Colonic mucosa (tissue), 4 donors: ENCODE results near the gene RAB11FIP4. TPM values are rescaled to one million over a fixed set of nuclear protein-coding genes. Genes with fewer than 3 reads are reported as not detected.

ENCODE experiments used
- DNase-seq: peaks from one replicate; pipeline ENCODE4 v3.0.0-alpha.2; 2020
- H3K27ac ChIP-seq: fragments of 200-600 bp; one replicate; pipeline ENCODE4 v1.8.0; 2021
- H3K27me3 ChIP-seq: fragments of 200-600 bp; one replicate; pipeline ENCODE4 v1.8.0; 2021
- H3K36me3 ChIP-seq: fragments of 200-600 bp; one replicate; pipeline ENCODE4 v1.8.0; 2021
- H3K4me1 ChIP-seq: fragments of 200-600 bp; one replicate; pipeline ENCODE4 v1.8.0; 2021; ENCODE audit warnings: mild to moderate bottlenecking
- H3K4me3 ChIP-seq: fragments of 200-600 bp; one replicate; pipeline ENCODE4 v1.8.0; 2021
- H3K9ac ChIP-seq, 2 donors: one replicate each; pipeline ENCODE4 v1.7.0; 2013; ENCODE audit warnings: control low read depth in 2 of 2, low read depth in 2 of 2, low read length in 2 of 2
- H3K9me3 ChIP-seq: fragments of 200-600 bp; one replicate; pipeline ENCODE4 v1.8.0; 2021
- CTCF ChIP-seq: fragments of 200-600 bp; IDR thresholded peaks from one replicate; pipeline ENCODE4 v1.8.0; 2022; ENCODE audit warnings: antibody characterized with exemption, mild to moderate bottlenecking
- intact Hi-C: fragments of 100-400 bp; cut with DNase I; formaldehyde crosslinking; loops from one replicate; pipeline ENCODE4 v1.14.1; 2022
- total RNA-seq, 2 donors: library from RNA; stranded (reverse); fragmentation: NEBNext Ultra II Directional in 1 of 2; extraction: Animal tissue kit (Norgen Biotek cat#: 25700) in 1 of 2; gene quantifications; one replicate each; pipeline ENCODE4 v1.2.1, GENCODE V29; 2021
- donor health status: healthy.
- donor health status: DM: no; HTN: no; CAD: no.
- donor health status: DM: no; HTN: no; CAD: no.

The RAB11FIP4 gene
- total RNA-seq, 2 donors from 2014 or later = 41.5 to 46.0 TPM

DNA sequence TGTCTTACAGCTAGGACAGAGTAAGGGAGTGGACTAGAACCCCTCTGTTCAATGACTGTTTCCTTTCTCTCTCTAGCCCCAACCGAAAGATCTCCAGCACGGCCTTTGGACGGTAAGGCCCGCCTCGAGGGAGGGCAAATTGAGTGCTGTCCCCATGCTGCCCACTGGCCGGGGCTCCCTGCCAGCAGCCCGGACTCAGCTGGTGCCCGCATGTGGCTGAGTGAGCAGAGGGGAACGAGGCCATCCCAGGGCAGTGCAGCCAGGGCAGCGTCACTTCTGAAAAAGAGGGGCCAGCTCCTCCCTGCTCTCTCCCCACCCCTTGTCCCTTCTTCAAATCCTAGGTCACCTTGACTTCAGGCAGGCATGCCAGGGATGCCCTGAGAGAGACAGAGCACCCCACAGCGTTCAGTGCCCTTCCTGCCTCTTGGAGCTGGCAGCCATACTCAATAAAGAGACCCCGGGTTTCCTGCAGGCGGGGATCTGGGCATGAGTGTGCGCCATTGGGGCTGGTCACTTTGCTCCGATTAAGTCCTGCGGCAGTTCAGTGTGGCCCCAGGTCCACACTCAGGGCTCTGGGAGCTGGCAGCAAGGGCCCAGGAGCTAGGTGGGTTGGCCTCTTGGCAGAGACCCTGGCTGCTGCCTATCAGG is 130.9 kb downstream of the RAB11FIP4 start:
- Histone ChIP-seq H3K27ac (no peak overlapping the region), H3K27me3 (no peaks in the 10 kb centered on the region), H3K4me1 (no peaks in the 10 kb centered on the region), H3K4me3 (no peak overlapping the region), H3K9me3 (no peaks in the 10 kb centered on the region), H3K9ac (no peak overlapping the region), H3K36me3 (no peaks in the 10 kb centered on the region)
- intact Hi-C loops = no loop called here
- no peak for DNase-seq
- TF ChIP-seq CTCF = no peak

DNA sequence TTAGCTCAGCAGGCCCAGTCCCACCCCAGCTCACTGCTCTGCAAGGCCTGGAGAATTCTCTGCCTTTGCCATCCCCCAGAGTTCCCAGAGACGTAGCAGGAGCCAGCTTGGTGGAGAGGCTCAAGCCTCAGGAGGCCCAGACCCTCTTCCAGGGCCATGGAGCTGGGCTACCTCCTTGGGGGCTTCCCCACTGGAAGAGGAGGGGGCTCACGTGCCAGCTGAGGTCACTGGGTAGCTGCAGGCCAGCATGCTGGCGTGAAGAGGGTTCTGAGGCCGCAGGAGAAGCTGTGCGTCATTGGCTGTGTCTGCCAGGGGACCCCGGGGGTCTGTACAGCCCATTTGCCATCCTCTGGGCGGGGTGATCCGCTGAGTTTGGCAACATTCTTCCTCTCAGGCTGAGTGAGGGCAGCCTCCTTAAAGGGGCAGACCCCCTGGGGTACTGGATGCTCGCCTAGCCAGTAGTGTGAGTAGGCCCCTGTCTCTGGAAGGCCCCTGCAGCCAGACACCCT is 131.6 kb downstream of the RAB11FIP4 start:
- Histone ChIP-seq H3K36me3 (no peaks in the 10 kb centered on the region), H3K27ac (no peak overlapping the region), H3K9ac (no peak overlapping the region), H3K4me3 (no peak overlapping the region), H3K4me1 (no peaks in the 10 kb centered on the region), H3K9me3 (no peaks in the 10 kb centered on the region), H3K27me3 (no peaks in the 10 kb centered on the region)
- intact Hi-C loops = no loop called here
- no peak for TF ChIP-seq CTCF
- no peak for DNase-seq

- no peak overlapping the region for H3K9ac ChIP-seq
- H3K27ac ChIP-seq = no peak overlapping the region
- H3K4me1 ChIP-seq = no peaks in the 10 kb centered on the region
- no peaks in the 10 kb centered on the region for H3K36me3 ChIP-seq
- intact Hi-C loops = loop anchor here (2.0 kb wide), 1 partner anchor 87 kb away; no protein-coding TSS in a partner anchor
- H3K4me3 ChIP-seq = no peak overlapping the region
- TF ChIP-seq CTCF = no peak
- DNase-seq = no peak
- H3K27me3 ChIP-seq = no peaks in the 10 kb centered on the region
- H3K9me3 ChIP-seq = no peaks in the 10 kb centered on the region
Measured at GRCh38 chr17:31523862-31524730, 132.6 kb downstream of the RAB11FIP4 start.

GRCh38 chr17:31524926-31525800 is 133.7 kb downstream of the RAB11FIP4 start:
- Histone ChIP-seq H3K36me3 (no peaks in the 10 kb centered on the region), H3K27me3 (no peaks in the 10 kb centered on the region), H3K4me3 (no peak overlapping the region), H3K9ac (peak overlapping the region in 1 of 2 donors; percentile 12), H3K9me3 (no peaks in the 10 kb centered on the region), H3K4me1 (no peaks in the 10 kb centered on the region), H3K27ac (no peak overlapping the region)
- peak; percentile 90 for TF ChIP-seq CTCF
- peak; percentile 87 for DNase-seq
- intact Hi-C loops = loop anchor here (2.0 to 5.0 kb wide), 2 partner anchors 88 to 138 kb away; no protein-coding TSS in a partner anchor
